Endodermal cell (in vitro differentiated cells): ENCODE results near the gene DGKB. TPM values are rescaled to one million over a fixed set of nuclear protein-coding genes. Genes with fewer than 3 reads are reported as not detected.

Source experiments
- DNase-seq: peaks from one replicate; pipeline ENCODE4 v3.0.0-alpha.2; 2017
- H3K27ac ChIP-seq: 2 replicates; pipeline ENCODE4 v1.5.1; 2013; ENCODE audit warnings: mild to moderate bottlenecking, low read depth, low read length, moderate library complexity
- H3K27me3 ChIP-seq: 2 replicates; pipeline ENCODE4 v1.6.1; 2013; ENCODE audit warnings: mild to moderate bottlenecking, low read length, moderate library complexity; ENCODE audit not compliant: insufficient read depth, control insufficient read depth, poor library complexity, severe bottlenecking
- H3K36me3 ChIP-seq: 2 replicates; pipeline ENCODE4 v1.7.0; 2013; ENCODE audit warnings: mild to moderate bottlenecking, low read length, moderate library complexity; ENCODE audit not compliant: control insufficient read depth, insufficient read depth
- H3K4me1 ChIP-seq: one replicate; pipeline ENCODE4 v1.7.0; 2013; ENCODE audit warnings: low read length; ENCODE audit not compliant: control insufficient read depth, insufficient read depth
- H3K4me3 ChIP-seq: 2 replicates; pipeline ENCODE4 v1.5.1; 2013; ENCODE audit warnings: mild to moderate bottlenecking, low read length, moderate library complexity
- H3K9ac ChIP-seq: 2 replicates; pipeline ENCODE4 v1.6.1; 2013; ENCODE audit warnings: mild to moderate bottlenecking, low read length, moderate library complexity; ENCODE audit not compliant: poor library complexity, severe bottlenecking; ENCODE audit errors: extremely low read depth
- H3K9me3 ChIP-seq: 2 replicates; pipeline ENCODE4 v1.6.1; 2013; ENCODE audit warnings: mild to moderate bottlenecking, low read length, moderate library complexity; ENCODE audit not compliant: control insufficient read depth
- H3K27ac Mint-ChIP-seq: 2 replicates; pipeline ENCODE4 v1.8.0; 2020; ENCODE audit warnings: mixed read lengths
- H3K27me3 Mint-ChIP-seq: 2 replicates; pipeline ENCODE4 v1.8.0; 2021; ENCODE audit warnings: mild to moderate bottlenecking, mixed read lengths; ENCODE audit not compliant: insufficient read depth
- H3K36me3 Mint-ChIP-seq: 2 replicates; pipeline ENCODE4 v1.8.0; 2020; ENCODE audit warnings: low read depth, mixed read lengths
- H3K4me1 Mint-ChIP-seq: 2 replicates; pipeline ENCODE4 v1.8.0; 2020; ENCODE audit warnings: mixed read lengths
- H3K4me3 Mint-ChIP-seq: 2 replicates; pipeline ENCODE4 v1.8.0; 2020; ENCODE audit warnings: mild to moderate bottlenecking, moderate library complexity, mixed read lengths
- H3K9me3 Mint-ChIP-seq: 2 replicates; pipeline ENCODE4 v1.8.0; 2020; ENCODE audit warnings: mild to moderate bottlenecking, mixed read lengths
- WGBS, 2 experiments: methylation state at CpG; one replicate each; pipeline versions ENCODE4 v1.1.5 to v1.1.7; 2013; ENCODE audit warnings: missing lambda C conversion rate in 2 of 2, mixed read lengths in 1 of 2; ENCODE audit not compliant: insufficient coverage in 1 of 2, insufficient read length in 1 of 2; 5-methylcytosine and 5-hydroxymethylcytosine counted together
- total RNA-seq, 2 donors: library from RNA; stranded (reverse); fragmentation: NEBNext Ultra II Directional in 1 of 2; extraction: Animal tissue kit (Norgen Biotek cat#: 25700) in 1 of 2; gene quantifications; 2 replicates in 1 of 2; 3 replicates in 1 of 2; pipeline ENCODE4 v1.2.1, GENCODE V29; 2021
- TF ChIP-seq, protein P1 (sequence below): fragments of 200-600 bp; sonication (generic); conservative IDR thresholded peaks from 2 replicates; pipeline ENCODE4 v1.5.0; 2021; ENCODE audit warnings: antibody characterized with exemption, mild to moderate bottlenecking

The DGKB gene
- total RNA-seq, 2 donors from 2014 or later: 5.1 to 5.2 TPM

DNA sequence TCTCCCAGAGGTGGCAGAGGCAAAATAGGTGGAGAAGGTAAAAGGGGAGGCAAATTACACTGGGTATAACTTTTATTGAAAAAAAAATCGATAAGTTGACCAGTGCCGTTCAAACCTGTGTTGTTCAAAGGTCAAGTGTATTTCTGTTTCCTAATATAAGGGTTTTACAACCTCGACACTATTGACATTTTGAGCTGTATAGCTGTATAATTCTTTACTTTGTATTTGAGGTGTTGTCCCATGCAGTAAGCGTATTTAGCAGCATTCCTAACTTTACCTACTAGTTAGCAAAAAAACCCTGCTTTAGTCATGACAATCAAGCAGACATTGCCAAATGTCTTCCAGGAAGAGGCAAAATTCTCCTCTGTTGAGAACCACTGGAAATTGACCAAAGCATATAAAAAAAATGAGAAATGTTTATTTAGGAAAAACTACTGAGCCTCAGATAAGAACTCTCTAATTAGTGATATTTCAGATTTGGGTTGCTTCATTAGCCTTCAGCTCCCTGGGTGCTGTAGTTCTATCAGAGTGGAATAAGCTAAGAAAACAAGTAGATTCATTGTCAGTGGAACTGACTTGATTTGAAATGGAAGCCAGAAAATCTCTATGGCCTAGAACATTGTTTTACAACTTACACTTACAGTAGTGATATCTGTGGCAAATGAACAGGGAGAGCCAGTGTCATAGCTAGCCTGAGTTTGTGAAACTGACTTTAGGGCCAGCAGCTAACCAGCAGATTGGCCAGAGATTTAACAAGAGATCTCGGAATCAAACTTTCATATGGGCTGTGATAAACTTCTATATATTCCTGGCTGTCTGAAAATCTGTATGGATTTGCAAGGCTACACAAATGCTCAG, 331.6 kb downstream of the DGKB start:
- Histone ChIP-seq H3K36me3 (no peaks in the 10 kb centered on the region), H3K27ac (no peak overlapping the region), H3K9me3 (no peaks in the 10 kb centered on the region), H3K4me1 (no peaks in the 10 kb centered on the region), H3K9ac (no peak overlapping the region), H3K4me3 (no peak overlapping the region), H3K27me3 (no peaks in the 10 kb centered on the region)
- DNase-seq: no peak
- Mint-ChIP-seq H3K9me3 (no peaks in the 10 kb centered on the region), H3K36me3 (no peaks in the 10 kb centered on the region), H3K4me3 (no peak overlapping the region), H3K27ac (no peak overlapping the region), H3K4me1 (no peaks in the 10 kb centered on the region), H3K27me3 (no peaks in the 10 kb centered on the region)
- WGBS, 2 experiments: 95 to 100% methylated on average over 2 to 5 of the region's 5 CpGs
- TF ChIP-seq, protein P1, sequence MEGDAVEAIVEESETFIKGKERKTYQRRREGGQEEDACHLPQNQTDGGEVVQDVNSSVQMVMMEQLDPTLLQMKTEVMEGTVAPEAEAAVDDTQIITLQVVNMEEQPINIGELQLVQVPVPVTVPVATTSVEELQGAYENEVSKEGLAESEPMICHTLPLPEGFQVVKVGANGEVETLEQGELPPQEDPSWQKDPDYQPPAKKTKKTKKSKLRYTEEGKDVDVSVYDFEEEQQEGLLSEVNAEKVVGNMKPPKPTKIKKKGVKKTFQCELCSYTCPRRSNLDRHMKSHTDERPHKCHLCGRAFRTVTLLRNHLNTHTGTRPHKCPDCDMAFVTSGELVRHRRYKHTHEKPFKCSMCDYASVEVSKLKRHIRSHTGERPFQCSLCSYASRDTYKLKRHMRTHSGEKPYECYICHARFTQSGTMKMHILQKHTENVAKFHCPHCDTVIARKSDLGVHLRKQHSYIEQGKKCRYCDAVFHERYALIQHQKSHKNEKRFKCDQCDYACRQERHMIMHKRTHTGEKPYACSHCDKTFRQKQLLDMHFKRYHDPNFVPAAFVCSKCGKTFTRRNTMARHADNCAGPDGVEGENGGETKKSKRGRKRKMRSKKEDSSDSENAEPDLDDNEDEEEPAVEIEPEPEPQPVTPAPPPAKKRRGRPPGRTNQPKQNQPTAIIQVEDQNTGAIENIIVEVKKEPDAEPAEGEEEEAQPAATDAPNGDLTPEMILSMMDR: no peak

DNA sequence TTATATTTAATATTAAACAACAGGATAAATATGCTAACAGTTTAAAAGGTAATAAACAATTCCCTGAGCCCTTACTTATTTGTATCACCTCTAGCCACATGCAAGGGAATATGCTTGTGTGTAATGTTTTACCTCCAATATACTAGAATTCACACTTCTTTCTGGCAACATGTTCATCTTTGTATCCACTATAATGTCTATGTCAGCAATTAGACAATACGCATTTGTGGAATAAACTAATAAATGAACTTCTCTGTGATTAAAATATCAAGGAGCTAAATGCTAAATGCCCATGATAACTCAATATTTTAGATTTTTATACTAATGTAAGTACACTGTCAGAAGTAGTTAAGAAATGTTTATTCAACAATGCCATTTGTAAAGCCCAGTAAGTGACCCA, 350.5 kb downstream of the DGKB start:
- DNase-seq: no peak
- H3K4me3 ChIP-seq: no peak overlapping the region
- WGBS, 2 experiments: 100% methylated on average over 1 of the region's 1 CpG; no CpG with 5 or more reads in 1 of the 2 experiments
- Mint-ChIP-seq H3K9me3 (no peaks in the 10 kb centered on the region), H3K27ac (no peak overlapping the region), H3K27me3 (no peaks in the 10 kb centered on the region), H3K4me3 (no peak overlapping the region), H3K36me3 (no peaks in the 10 kb centered on the region), H3K4me1 (peaks cover 5% of the 10 kb centered on the region)
- H3K4me1 ChIP-seq: no peaks in the 10 kb centered on the region
- H3K9ac ChIP-seq: no peak overlapping the region
- no peaks in the 10 kb centered on the region for H3K27me3 ChIP-seq
- no peaks in the 10 kb centered on the region for H3K36me3 ChIP-seq
- H3K9me3 ChIP-seq: no peaks in the 10 kb centered on the region
- no peak overlapping the region for H3K27ac ChIP-seq
- TF ChIP-seq, protein P1: no peak

DNA sequence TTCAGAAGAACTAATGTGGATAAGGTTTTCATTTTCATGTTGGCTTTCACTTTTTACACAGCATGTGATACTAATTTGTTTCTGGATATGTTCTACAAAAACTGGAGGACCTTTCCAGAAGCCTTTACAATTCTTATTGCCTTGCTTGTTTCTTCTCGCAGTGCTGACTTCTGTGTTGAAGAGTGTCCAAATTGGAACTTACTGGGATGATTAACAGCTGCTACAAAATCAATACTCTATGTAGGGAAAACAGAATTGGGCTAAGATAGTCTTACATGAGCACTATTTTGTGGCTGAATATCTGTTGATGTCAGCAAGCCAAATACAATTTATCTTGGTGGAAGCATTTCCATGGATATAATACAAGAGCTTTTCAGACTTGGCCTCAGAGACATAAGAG, 351.2 kb downstream of the DGKB start:
- TF ChIP-seq, protein P1: no peak
- peaks cover 4% of the 10 kb centered on the region for H3K27me3 ChIP-seq

More for the DNA sequence above, 351.2 kb downstream of the DGKB start:
- Mint-ChIP-seq H3K9me3 (no peaks in the 10 kb centered on the region), H3K4me1 (peaks cover 5% of the 10 kb centered on the region), H3K27ac (no peak overlapping the region), H3K36me3 (no peaks in the 10 kb centered on the region), H3K4me3 (no peak overlapping the region), H3K27me3 (no peaks in the 10 kb centered on the region)
- Histone ChIP-seq H3K9me3 (no peaks in the 10 kb centered on the region), H3K36me3 (no peaks in the 10 kb centered on the region), H3K27ac (no peak overlapping the region), H3K4me1 (no peaks in the 10 kb centered on the region), H3K4me3 (no peak overlapping the region), H3K9ac (no peak overlapping the region)
- no peak for DNase-seq
- whole genome bisulfite sequencing, 2 experiments: 100% methylated on average over 1 of the region's 1 CpG; no CpG with 5 or more reads in 1 of the 2 experiments
